HG02884 (cell line): Measurements from ENCODE around the gene COL1A1.

Experiments
- ATAC-seq: cut with Tn5 transposase; IDR thresholded peaks from one replicate; pipeline ENCODE4 v1.9.1; 2021; ENCODE audit warnings: mild to moderate bottlenecking, moderate library complexity; ENCODE audit not compliant: unreplicated experiment

The COL1A1 gene

DNA sequence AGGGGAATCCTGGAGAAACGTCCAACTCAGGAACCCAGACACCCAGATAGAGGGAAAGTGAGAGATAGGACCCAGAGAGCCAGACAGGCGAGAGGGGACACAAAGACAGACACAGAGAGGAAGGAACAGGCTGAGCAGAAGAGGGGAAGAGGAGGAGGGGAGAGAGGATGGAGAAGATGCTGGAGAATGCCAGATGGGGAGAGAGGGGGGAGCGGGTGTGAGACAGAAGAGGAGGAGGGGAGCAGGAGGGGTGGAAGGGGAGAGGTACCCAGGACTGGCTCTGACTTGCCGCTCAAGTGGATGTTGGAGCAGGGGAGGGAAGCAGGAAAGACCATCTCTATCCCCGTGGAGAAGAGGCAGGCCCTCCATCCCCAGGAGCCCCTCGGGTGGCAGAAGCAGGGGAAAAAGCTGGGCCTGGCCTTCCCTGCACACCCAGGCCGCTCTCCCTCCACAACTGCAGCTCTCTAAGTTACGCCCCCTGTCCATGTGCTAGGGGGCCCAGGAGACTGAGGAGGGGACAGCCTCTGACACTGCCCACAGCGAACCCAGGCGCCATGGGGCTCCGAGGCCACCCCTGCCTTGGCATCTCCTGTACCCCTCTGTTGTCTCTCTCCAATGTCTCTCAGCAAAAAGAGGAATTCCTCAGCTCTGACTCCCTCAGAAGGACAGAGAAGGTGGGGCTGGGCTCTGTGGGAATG lies 55.8 kb downstream of the COL1A1 start:
- ATAC-seq: no peak

DNA sequence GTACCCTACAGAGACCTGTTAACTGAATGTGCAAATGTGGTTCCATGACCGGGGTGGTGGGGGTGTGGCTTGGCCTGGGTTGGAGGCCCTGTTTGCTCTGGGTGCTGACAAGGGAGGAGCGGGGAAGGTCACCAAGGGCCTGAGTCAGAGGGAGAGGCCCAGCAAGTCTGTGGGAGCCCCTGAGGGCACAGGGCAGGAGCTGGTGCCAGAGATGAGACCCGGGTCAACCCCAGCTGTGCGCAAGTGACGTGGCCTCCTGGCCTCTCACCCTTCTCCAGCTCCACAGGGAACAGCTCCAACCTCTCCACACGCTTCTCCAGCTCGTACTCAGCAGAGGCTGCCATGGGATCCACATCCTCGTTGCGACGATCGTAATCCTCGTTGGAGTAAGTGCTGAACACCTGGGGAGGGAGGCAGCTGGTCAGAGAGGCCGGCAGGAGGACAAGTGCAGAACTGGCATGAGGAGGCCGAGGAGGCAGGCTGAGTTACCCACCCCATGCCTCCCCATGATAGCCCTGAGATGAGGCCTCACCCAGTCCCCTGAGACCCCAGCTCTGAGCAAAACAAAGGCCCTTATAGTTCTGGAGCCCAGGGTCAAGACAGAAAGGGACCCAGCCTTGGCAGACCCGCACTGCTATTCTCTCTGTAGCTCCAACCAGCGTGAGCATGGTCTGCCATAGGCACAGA lies 56.4 kb downstream of the COL1A1 start:
- ATAC-seq: no peak

DNA sequence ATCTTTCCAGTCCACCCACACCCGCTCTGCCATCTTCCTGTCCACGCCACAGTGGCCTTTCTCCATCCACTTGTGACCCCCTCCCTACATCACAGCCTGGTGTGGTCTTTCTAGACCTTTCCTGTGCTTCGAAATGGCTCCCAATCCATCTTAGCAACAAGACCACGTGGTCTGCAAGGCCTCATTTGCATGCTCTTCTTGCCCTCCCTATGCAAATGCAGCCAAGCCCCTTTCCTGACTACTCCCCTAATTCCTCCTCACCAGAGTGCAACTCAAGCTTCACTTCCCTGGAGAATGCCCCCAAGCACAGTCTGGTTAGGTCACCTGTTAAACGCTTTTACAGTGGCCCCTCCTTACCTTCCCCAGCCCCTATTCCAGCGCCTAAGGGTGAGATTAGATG lies 57.1 kb downstream of the COL1A1 start:
- no peak for ATAC-seq

DNA sequence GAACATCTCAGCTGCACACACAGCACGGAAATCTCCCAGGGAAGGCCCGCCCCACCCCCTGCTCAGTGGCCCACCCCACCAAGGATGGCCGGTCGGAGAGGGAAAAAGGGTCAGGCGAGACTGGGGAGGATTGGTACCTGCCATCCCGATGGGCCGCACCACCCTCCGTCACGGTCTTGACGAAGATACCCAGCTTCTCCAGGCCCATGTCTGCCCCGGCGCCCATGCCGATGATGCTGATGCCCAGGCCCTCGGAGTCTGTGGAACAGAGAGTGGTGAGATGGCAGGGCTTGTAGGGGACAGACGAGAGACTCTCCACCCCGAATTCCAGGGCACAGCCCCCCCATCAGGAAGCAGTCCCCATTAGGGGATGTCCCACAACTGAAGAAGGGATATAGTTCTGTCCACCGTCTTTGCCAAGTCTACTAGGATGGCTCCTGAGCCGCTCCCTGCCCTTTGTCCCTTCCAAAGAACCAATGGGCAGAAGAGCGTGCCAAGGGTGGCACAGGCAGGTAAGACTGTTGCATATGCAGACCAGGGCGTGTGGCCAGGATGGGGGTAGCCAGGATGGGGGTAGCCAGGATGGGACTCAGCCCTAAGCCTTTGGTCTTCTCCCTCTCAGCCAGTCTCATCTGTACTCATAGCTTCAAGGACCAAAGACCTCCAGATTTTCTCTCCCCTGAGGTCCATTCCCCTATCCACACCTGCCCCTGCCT lies 57.8 kb downstream of the COL1A1 start:
- ATAC-seq: no peak

DNA sequence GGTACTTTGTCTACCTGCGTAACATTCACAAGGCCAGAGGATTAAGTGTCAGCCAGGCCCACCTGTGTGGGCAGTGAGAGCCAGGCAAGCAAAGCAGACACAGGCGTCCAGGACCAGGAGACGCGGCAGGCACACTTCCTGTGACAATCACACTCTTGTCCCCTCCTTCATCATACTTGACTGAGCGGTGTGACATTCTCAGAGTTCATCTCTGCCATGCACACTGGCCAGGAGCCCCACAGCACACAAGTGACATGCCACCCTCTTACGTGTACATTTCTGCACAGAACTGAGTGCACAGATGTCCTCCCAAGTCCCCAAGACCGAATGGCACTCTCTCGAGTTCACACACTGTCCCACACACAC lies 59.7 kb downstream of the COL1A1 start:
- no peak for ATAC-seq

DNA sequence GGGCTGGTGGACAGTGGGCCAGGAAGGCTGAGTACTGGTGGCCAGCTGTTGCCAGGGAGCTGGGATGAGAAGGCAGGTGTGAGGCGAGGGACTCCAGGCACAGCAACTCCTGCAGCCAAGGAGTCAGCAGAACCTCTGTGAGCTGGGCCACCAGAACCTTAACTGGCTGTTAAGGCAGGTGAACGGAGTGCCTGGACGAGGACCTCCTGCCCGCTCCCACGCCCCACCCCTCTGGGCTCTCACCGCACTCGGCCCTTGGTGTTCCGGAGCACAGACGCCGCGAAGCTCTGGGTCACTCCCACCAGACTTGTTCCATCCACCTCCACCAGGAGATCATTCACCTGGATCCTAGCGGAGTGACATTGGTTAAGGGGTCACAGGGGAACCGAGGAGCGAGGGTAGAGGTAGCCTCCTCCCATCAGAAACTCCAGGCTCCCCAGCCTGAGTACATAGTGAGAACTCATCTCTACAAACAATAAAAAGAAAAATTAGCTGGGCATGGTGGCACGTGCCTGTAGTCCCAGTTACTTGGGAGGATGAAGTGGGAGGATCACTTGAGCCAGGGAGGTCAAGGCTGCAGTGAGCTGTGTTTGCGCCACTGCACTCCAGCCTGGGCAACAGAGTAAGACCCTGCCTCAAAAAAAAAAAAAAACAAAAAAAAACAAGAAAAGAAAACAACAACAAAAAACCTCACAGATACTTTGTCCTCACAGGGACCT lies 60.2 kb downstream of the COL1A1 start:
- ATAC-seq: no peak

DNA sequence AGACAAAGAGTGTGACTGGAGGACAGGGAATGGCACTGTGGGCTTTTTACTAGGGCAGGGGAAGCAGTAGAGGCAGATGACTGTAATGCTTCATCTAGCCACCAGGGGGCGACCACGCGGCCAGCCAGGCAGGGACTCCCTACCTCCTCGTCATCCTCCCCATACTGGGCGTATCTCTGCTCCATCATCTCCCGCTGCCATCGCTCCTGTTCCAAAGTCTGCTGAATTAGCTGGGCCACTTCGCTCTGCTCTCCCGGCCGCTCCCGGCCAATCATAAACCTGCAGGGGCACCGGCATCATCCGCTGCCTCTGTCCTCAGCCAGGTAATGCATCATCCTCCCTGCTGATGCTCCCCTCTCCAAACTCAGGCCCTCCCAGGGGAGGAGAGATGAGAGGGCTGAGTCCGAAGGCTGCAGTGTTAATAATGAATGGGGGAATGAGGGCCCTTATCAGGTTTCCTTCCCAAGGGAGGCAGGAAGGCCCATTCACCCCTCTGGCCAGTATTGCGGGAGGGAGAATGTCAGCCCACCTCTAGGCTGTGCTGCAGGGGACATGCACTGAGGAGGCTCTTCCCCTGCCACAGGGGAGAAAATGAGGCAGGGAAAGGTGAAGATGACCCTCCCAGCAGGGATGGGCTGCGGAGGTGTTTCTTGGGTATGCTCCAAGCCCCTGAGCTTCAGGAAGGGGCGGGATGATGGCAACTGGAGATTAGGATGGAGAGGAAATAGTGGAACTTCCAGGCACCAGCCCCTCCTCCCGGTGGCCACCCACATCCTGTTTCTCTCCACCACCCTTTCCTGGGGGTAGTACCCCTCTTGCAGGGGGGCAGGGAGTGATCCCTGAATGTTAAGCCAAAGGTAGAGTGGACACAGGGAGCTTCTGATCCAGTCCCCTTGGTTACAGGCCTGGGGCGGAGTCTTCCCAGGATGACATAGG lies 61.2 kb downstream of the COL1A1 start:
- ATAC-seq: no peak

DNA sequence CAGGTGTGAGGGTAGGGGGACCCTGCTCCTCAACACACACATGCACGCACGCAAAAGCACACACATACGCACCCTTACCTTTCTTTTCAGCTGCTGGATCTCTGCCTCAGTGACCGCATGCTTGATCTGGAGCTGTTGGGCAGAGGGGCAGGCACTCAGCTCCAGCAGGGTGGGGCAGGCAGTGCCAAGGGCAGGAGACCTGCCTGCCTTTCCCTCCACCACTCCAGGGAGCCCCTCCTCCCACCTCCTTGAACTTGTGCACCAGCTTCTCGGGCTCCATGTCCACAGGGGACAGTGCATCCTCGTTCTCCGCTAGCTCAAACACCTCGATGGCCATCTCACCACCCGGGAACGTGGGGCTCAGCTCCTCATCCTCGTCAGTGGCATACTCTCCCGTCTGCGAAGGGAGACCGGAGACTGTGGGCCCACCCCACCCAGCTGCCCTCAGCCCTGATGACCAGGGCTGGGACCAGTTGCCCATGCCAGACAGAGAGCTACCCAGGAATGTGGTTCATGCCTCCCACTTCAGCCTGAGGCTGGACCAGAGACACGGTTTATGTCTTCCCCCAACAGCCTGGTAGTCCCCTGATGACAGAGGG lies 62.1 kb downstream of the COL1A1 start:
- ATAC-seq: no peak

DNA sequence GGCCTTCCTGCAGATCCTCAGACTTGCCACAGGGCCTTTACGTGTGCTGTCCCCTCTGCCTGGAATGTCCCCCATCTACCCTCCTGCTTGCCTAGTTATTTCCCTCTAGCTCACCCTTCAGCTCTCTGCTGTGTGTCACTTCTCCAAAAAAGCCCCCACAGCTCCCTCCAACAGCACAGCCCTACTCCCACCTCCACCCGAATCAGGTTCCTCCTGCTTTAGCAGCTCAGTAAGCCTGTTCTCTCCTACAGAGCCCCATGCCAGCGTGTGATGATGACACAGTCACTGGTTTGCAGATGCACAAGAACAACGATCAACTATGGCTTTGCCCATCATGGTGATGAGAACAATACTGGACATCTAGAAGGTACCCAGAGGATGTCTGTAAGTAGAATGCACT lies 64.4 kb downstream of the COL1A1 start:
- no peak for ATAC-seq

DNA sequence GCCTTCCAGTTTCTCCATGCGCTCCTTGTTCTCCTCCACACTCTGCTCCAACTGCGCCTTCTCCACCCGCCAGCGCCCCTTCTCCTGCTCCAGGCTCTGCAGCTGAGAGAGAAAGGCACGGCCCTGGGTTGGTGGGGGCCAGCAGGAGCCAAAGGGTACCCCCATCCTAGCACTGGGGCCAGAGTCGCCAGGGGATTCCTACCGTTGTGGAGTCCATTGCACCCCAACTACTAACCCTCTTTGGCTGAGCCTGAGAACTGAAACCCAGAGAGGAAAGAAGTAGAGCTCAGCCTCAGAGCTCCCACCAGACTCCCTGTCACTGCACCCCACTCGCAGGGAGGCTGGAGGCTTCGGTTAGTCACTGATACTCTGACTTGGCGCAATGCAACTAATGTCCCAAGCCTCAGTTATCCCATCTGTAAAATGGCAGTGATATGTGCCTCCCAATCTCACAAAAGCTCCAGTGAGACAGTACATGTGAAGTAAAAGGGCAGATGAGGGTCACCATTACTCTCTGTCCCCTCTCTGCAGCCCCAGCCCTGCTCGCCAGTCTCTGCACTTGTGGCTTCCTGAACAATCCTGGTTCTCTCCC lies 65.2 kb downstream of the COL1A1 start:
- no peak for ATAC-seq

DNA sequence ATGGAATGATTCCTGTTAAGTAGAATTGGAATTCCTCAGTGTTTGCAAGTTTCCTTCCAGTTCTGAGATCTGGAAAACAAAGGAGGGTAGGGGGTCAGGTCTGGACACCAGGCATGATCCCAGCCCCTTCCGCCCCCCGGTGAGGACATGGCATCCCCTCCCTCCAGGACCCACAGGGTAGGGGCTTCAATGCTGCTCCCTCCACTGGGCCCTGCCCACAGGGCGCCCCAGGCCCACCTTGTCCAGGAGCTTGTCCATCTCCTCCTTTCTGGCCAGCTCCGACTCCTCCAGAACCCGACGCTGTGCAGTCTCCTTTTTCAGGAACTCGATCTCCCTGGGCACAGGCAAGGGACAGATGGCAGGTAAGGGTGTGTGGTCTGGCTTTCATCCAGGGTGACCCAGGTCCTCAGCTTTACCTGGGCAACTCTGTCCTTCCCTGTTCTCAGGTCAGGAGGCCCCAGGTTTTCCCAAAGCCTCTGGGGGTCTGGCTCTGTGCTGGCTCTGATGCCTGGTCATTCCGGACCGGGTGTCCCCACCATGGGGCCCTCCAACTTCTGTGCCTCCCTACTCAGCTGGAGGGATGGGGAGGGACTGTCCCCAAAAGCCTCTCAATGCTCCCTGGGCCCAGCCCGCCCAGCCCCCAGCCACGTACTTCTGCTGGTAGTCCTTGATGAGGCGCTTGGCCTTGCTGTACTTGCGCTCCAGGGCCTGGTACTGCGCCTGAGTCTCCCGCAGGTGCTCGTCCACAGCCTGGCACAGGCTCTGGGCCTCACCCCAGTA lies 65.9 kb downstream of the COL1A1 start:
- no peak for ATAC-seq

DNA sequence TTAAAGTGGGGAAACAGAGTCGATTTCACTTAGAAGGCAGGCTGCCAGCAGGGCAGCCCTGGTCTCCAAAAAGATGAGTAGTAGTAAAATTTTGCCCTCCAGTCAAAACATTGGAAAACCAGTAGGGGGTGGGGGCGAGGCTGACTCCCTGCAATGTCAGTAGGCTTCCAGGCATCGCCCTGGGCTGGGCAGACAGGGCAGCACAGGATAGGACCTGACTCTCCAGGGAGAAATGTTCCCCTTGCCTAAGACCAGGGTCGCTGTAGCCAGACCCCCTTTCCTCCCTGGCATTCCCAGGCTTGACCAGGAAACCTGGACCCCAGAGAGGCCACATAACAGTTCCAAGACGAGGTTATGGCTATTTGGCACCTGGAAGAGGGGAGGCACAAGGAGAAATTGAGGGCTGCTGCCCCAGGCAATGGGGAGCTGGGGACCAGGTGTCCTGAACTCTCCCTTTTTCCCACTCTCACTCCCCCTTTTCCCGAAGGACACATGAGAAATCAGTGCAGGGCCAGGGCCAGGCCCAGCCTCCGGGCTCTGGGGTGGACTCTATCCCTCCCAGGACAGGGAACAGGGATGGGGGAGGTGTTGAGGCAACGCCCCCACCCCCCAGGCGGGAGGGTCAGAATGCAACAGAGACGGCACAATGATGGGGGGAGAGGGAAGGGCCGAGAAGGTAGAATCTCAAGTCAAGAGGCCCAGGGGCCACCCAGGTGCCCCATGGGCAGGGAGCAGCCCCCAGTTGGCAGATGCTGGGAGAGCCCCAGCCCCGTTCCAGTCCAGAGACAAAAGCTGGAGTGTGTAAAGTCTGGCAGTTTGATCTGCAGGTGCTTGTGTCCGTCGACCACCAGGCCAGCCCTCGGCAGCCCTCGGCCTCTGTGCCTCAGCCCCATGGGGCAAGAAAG lies 67.0 kb downstream of the COL1A1 start:
- no peak for ATAC-seq

DNA sequence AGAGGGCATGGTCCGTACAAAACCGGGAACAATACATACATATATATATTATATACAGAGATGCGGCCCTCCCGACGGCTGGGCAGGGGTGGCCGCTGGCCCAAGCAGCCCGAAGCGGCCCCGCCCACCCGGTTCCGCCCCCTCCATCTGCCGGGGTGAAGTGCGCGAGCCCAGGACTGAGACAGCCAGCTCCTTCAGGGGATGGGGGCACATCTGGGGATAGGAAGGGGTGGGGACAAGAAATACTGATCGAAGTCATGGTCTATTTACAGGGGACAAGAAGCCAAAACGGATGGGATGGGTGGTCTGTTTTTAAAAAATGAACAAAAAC lies 67.7 kb downstream of the COL1A1 start:
- ATAC-seq: no peak
